ENCODE results near the gene RASIP1. TPM values are rescaled to one million over a fixed set of nuclear protein-coding genes. Genes with fewer than 3 reads are reported as not detected.
"Not testable (repeated sequence)": the region's sequence is repeated elsewhere in the genome, so short reads cannot be mapped to it uniquely, and the experiment has no call there.

Gene RASIP1, protein sequence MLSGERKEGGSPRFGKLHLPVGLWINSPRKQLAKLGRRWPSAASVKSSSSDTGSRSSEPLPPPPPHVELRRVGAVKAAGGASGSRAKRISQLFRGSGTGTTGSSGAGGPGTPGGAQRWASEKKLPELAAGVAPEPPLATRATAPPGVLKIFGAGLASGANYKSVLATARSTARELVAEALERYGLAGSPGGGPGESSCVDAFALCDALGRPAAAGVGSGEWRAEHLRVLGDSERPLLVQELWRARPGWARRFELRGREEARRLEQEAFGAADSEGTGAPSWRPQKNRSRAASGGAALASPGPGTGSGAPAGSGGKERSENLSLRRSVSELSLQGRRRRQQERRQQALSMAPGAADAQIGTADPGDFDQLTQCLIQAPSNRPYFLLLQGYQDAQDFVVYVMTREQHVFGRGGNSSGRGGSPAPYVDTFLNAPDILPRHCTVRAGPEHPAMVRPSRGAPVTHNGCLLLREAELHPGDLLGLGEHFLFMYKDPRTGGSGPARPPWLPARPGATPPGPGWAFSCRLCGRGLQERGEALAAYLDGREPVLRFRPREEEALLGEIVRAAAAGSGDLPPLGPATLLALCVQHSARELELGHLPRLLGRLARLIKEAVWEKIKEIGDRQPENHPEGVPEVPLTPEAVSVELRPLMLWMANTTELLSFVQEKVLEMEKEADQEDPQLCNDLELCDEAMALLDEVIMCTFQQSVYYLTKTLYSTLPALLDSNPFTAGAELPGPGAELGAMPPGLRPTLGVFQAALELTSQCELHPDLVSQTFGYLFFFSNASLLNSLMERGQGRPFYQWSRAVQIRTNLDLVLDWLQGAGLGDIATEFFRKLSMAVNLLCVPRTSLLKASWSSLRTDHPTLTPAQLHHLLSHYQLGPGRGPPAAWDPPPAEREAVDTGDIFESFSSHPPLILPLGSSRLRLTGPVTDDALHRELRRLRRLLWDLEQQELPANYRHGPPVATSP
- total RNA-seq = 0.20 TPM in 1 of 2 replicates, not detected in the other
- total RNA-seq (2013) = 0.42 TPM
- polyA plus RNA-seq = 0.19 TPM in 1 of 2 replicates, not detected in the other
- 0.09 TPM in 1 of 2 replicates, not detected in the other for polyA minus RNA-seq

DNA sequence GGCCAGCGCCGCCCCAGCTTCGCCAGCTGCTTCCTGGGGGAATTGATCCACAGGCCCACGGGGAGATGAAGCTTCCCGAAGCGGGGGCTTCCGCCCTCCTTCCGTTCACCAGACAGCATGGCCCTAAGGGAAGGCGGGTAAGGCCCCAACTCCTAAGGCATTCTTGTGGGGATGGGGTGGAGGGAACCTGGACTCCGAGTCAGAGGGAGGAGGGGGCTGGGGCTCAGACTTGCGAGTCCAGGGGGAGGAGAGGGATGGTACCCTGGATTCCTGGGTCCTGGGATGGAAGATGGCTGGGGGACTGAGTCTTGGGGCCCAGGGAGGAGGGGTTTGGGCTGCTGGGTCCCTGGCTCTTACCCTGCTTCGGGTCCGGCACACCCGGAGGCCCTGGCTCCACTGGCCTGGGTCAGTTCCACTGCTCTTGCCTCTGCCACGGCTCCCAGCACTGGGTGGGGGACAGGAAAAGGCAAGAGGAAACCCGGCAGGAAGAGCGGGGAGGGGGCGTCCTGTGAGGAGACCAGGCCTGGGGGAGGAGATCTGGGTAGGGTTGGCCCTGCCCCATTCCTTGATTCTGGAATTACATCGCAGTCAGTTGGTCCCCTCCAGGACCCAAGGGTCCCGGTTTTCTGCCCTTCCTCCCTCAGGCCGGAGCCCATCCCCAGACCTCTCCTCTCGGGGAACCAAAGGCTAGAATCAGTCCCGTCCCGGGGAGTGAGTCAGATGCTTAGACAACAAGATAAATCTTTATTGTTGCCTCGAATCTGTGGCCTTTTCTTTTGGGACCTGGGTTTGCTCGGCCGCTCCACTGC, at the start of gene RASIP1:
Gene RASIP1 (minus strand): TSS at position 447 of the 809 bp plus-strand sequence. CDS start 328 bp downstream, at position 119.
- ATAC-seq (ENCODE audit: low read depth) (no peak), DNase-seq (peak; percentile 25)
- Mint-ChIP-seq H3K4me3 (peak within 1 kb of the TSS; percentile 54), H3K9me3 (ENCODE audit: insufficient read depth) (no peaks in the 10 kb centered on the region), H3K27me3 (peaks cover 19% of the 10 kb centered on the region), H3K27ac (peak within 1 kb of the TSS; percentile 46), H3K4me1 (peaks cover 15% of the 10 kb centered on the region)
- no peaks in the 10 kb centered on the region for H3K36me3 ChIP-seq (replicated peaks in 1 of 2; ENCODE audit: control extremely low read depth in 1 of 2, control insufficient read depth in 1 of 2, extremely low read depth in 1 of 2, insufficient read depth in 2 of 2, low read length in 1 of 2)
- H3K9me3 ChIP-seq (ENCODE audit: control extremely low read depth in 1 of 3, control insufficient read depth in 2 of 3, insufficient read depth in 1 of 3, low read length in 2 of 3) = peaks cover 0 to 28% (median 0%) of the 10 kb centered on the region in 3 donors
- H3K4me3 ChIP-seq (ENCODE audit: control extremely low read depth in 1 of 5, extremely low read depth in 1 of 5, insufficient read depth in 1 of 5, low read depth in 2 of 5, low read length in 4 of 5) = peak within 1 kb of the TSS in 3 of 5 experiments; percentile 48 to 65 (median 54)
- ChIA-PET POLR2A (interaction anchor here (1.8 kb wide), 1 partner anchor 95 kb away, joined by 5 read pairs; the partner anchor contains the start of gene CA11), CTCF (interaction anchor here (2.0 kb wide), 1 partner anchor 91 kb away, joined by 8 read pairs; no protein-coding TSS in a partner anchor)
- H4K20me1 ChIP-seq (ENCODE audit: control insufficient read depth, insufficient read depth, low read length, poor library complexity, severe bottlenecking) = no peaks in the 10 kb centered on the region
- intact Hi-C loops (cut with micrococcal nuclease) = no loop called here
- no peak within 1 kb of the TSS for H3K27ac ChIP-seq (ENCODE audit: low read length in 2 of 2)
- peaks cover 0 to 30% (median 13%) of the 10 kb centered on the region in 4 experiments for H3K27me3 ChIP-seq (replicated peaks in 1 of 4; ENCODE audit: control extremely low read depth in 1 of 4, control insufficient read depth in 3 of 4, insufficient read depth in 4 of 4, low read length in 3 of 4)
- H2AFZ ChIP-seq (ENCODE audit: insufficient read depth, low read depth, low read length, poor library complexity, severe bottlenecking) = peak within 1 kb of the TSS; percentile 87
- H3K9ac ChIP-seq (ENCODE audit: low read length) = peak within 1 kb of the TSS; percentile 64
- 21% methylated on average over 23 of the region's 27 CpGs for WGBS (ENCODE audit: insufficient coverage)
- peak within 1 kb of the TSS; percentile 99 for H3K4me2 ChIP-seq (replicated peaks; ENCODE audit: low read depth, low read length, poor library complexity, severe bottlenecking)
- peaks cover 22 to 25% of the 10 kb centered on the region in 2 donors for H3K4me1 ChIP-seq (ENCODE audit: control insufficient read depth in 2 of 2, insufficient read depth in 2 of 2, low read length in 2 of 2)
- H3K79me2 ChIP-seq (ENCODE audit: control insufficient read depth, insufficient read depth, low read length) = no peaks in the 10 kb centered on the region
- no peak for TF ChIP-seq EZH2 (IDR thresholded peaks at IDR 0.05; ENCODE audit: borderline replicate concordance, insufficient read depth, low read depth, low read length, poor library complexity, severe bottlenecking)
- TF ChIP-seq, protein P1, sequence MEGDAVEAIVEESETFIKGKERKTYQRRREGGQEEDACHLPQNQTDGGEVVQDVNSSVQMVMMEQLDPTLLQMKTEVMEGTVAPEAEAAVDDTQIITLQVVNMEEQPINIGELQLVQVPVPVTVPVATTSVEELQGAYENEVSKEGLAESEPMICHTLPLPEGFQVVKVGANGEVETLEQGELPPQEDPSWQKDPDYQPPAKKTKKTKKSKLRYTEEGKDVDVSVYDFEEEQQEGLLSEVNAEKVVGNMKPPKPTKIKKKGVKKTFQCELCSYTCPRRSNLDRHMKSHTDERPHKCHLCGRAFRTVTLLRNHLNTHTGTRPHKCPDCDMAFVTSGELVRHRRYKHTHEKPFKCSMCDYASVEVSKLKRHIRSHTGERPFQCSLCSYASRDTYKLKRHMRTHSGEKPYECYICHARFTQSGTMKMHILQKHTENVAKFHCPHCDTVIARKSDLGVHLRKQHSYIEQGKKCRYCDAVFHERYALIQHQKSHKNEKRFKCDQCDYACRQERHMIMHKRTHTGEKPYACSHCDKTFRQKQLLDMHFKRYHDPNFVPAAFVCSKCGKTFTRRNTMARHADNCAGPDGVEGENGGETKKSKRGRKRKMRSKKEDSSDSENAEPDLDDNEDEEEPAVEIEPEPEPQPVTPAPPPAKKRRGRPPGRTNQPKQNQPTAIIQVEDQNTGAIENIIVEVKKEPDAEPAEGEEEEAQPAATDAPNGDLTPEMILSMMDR (IDR thresholded peaks at IDR 0.05) = no peak

DNA sequence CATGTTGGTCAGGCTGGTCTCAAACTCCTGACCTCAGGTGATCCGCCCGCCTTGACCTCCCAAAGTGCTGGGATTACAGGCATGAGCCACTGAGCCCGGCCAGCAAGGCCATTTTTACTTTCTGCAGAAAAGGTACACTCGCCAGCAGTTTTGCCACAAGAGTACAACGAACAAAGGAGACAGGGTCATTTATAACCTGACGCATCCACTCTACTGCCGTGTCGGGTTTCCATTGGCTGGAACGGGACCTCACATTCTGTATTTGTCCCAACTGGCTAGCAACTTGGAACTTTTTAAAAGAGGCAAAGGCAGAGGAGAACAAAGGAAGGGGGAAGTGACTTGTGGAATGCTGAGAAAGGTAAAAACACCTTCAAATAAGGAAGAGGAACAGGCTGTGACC, 46.9 kb upstream of the RASIP1 start:
- H3K27ac ChIP-seq (ENCODE audit: low read length in 2 of 2); ATAC-seq (ENCODE audit: low read depth); H3K4me1 ChIP-seq (ENCODE audit: control insufficient read depth in 2 of 2, insufficient read depth in 2 of 2, low read length in 2 of 2); H3K4me3 ChIP-seq (ENCODE audit: control extremely low read depth in 1 of 5, extremely low read depth in 1 of 5, insufficient read depth in 1 of 5, low read depth in 2 of 5, low read length in 4 of 5); H3K27me3 ChIP-seq (replicated peaks in 1 of 4; ENCODE audit: control extremely low read depth in 1 of 4, control insufficient read depth in 3 of 4, insufficient read depth in 4 of 4, low read length in 3 of 4); H3K9me3 Mint-ChIP-seq (ENCODE audit: insufficient read depth); H3K9ac ChIP-seq (ENCODE audit: low read length); H3K4me2 ChIP-seq (replicated peaks; ENCODE audit: low read depth, low read length, poor library complexity, severe bottlenecking); H2AFZ ChIP-seq (ENCODE audit: insufficient read depth, low read depth, low read length, poor library complexity, severe bottlenecking); POLR2A ChIA-PET; H3K9me3 ChIP-seq (ENCODE audit: control extremely low read depth in 1 of 3, control insufficient read depth in 2 of 3, insufficient read depth in 1 of 3, low read length in 2 of 3); H3K36me3 ChIP-seq (replicated peaks in 1 of 2; ENCODE audit: control extremely low read depth in 1 of 2, control insufficient read depth in 1 of 2, extremely low read depth in 1 of 2, insufficient read depth in 2 of 2, low read length in 1 of 2); H4K20me1 ChIP-seq (ENCODE audit: control insufficient read depth, insufficient read depth, low read length, poor library complexity, severe bottlenecking); DNase-seq; H3K4me3 Mint-ChIP-seq; H3K79me2 ChIP-seq (ENCODE audit: control insufficient read depth, insufficient read depth, low read length); H3K27ac Mint-ChIP-seq; H3K27me3 Mint-ChIP-seq; H3K4me1 Mint-ChIP-seq: not testable (repeated sequence)
- intact Hi-C loops (cut with micrococcal nuclease) = loop anchor here (10.0 kb wide), 1 partner anchor 297 kb away; the partner anchor contains the start of gene SNRNP70
- 93% methylated on average over 8 of the region's 9 CpGs for WGBS (ENCODE audit: insufficient coverage)
- CTCF ChIA-PET = interaction anchor here (0.7 to 17.5 kb wide), 37 partner anchors 7 to 438 kb away, joined by 3 to 553 read pairs (median 5); partner anchors contain the start of genes CA11, FUT2, GYS1 and HSD17B14
